ENCODE measurements around the gene RBM20. TPM values are rescaled to one million over a fixed set of nuclear protein-coding genes. Genes with fewer than 3 reads are reported as not detected.

RBM20 gene
- total RNA-seq, 1 donor from 2014 or later, result 1.0 TPM

- Mint-ChIP-seq H3K4me3 (ENCODE audit: unreplicated experiment) (no peak overlapping the region), H3K4me1 (ENCODE audit: unreplicated experiment) (peaks cover 15% of the 10 kb centered on the region), H3K36me3 (ENCODE audit: low read depth, unreplicated experiment) (no peaks in the 10 kb centered on the region), H3K27me3 (ENCODE audit: unreplicated experiment) (peaks cover 2% of the 10 kb centered on the region), H3K27ac (ENCODE audit: unreplicated experiment) (no peak overlapping the region), H3K9me3 (ENCODE audit: unreplicated experiment) (no peaks in the 10 kb centered on the region)
- no peak for TF ChIP-seq CTCF (IDR thresholded peaks at IDR 0.05; ENCODE audit: unreplicated experiment)
- DNase-seq (ENCODE audit: low spot score), result no peak
These were observed 159.2 kb downstream of the RBM20 start for GRCh38 chr10:110803239-110803749.

- peak overlapping the region; percentile 53 for H3K27ac Mint-ChIP-seq (ENCODE audit: unreplicated experiment)
These were observed 159.7 kb downstream of the RBM20 start for GRCh38 chr10:110803830-110804338.

GRCh38 chr10:110804376-110804775, 160.2 kb downstream of the RBM20 start:
- H3K27me3 Mint-ChIP-seq (ENCODE audit: unreplicated experiment), result no peaks in the 10 kb centered on the region
- H3K9me3 Mint-ChIP-seq (ENCODE audit: unreplicated experiment), result no peaks in the 10 kb centered on the region
- no peaks in the 10 kb centered on the region for H3K36me3 Mint-ChIP-seq (ENCODE audit: low read depth, unreplicated experiment)
- H3K27ac Mint-ChIP-seq (ENCODE audit: unreplicated experiment), result peak overlapping the region; percentile 53
- no peak for TF ChIP-seq CTCF (IDR thresholded peaks at IDR 0.05; ENCODE audit: unreplicated experiment)
- H3K4me3 Mint-ChIP-seq (ENCODE audit: unreplicated experiment), result no peak overlapping the region
- peaks cover 15% of the 10 kb centered on the region for H3K4me1 Mint-ChIP-seq (ENCODE audit: unreplicated experiment)
- DNase-seq (ENCODE audit: low spot score), result no peak

More at GRCh38 chr10:110803830-110804338, 159.7 kb downstream of the RBM20 start:
- TF ChIP-seq CTCF (IDR thresholded peaks at IDR 0.05; ENCODE audit: unreplicated experiment), result no peak
- Mint-ChIP-seq H3K27me3 (ENCODE audit: unreplicated experiment) (no peaks in the 10 kb centered on the region), H3K4me3 (ENCODE audit: unreplicated experiment) (no peak overlapping the region), H3K4me1 (ENCODE audit: unreplicated experiment) (peaks cover 15% of the 10 kb centered on the region), H3K36me3 (ENCODE audit: low read depth, unreplicated experiment) (no peaks in the 10 kb centered on the region), H3K9me3 (ENCODE audit: unreplicated experiment) (no peaks in the 10 kb centered on the region)
- DNase-seq (ENCODE audit: low spot score), result peak; percentile 50

GRCh38 chr10:110805292-110805691, 161.2 kb downstream of the RBM20 start:
- TF ChIP-seq CTCF (IDR thresholded peaks at IDR 0.05; ENCODE audit: unreplicated experiment), result no peak
- Mint-ChIP-seq H3K4me1 (ENCODE audit: unreplicated experiment) (peaks cover 15% of the 10 kb centered on the region), H3K4me3 (ENCODE audit: unreplicated experiment) (no peak overlapping the region), H3K36me3 (ENCODE audit: low read depth, unreplicated experiment) (no peaks in the 10 kb centered on the region), H3K9me3 (ENCODE audit: unreplicated experiment) (no peaks in the 10 kb centered on the region), H3K27ac (ENCODE audit: unreplicated experiment) (no peak overlapping the region), H3K27me3 (ENCODE audit: unreplicated experiment) (no peaks in the 10 kb centered on the region)
- DNase-seq (ENCODE audit: low spot score), result no peak

- no peak for DNase-seq (ENCODE audit: low spot score)
- Mint-ChIP-seq H3K9me3 (ENCODE audit: unreplicated experiment) (no peaks in the 10 kb centered on the region), H3K27ac (ENCODE audit: unreplicated experiment) (no peak overlapping the region), H3K36me3 (ENCODE audit: low read depth, unreplicated experiment) (no peaks in the 10 kb centered on the region), H3K27me3 (ENCODE audit: unreplicated experiment) (no peaks in the 10 kb centered on the region), H3K4me3 (ENCODE audit: unreplicated experiment) (no peak overlapping the region), H3K4me1 (ENCODE audit: unreplicated experiment) (peaks cover 15% of the 10 kb centered on the region)
- TF ChIP-seq CTCF (IDR thresholded peaks at IDR 0.05; ENCODE audit: unreplicated experiment), result no peak
These were observed 162.2 kb downstream of the RBM20 start for GRCh38 chr10:110806335-110806734.
